A673 (cell line): ENCODE measurements around the gene GIN1. TPM values are rescaled to one million over a fixed set of nuclear protein-coding genes. Genes with fewer than 3 reads are reported as not detected.

Experiments used
- BruUV-seq: library from RNA; stranded (reverse); fragments of 400-500 nt; replicated peaks from 2 replicates; lab custom pipeline; 2021; lab: Mats Ljungman, UMichigan
- CTCF ChIA-PET: fragments of 300-600 bp; sonication (Branson Sonifier 250); formaldehyde crosslinking; loops from one replicate; lab custom pipeline; 2022; ENCODE audit warnings: antibody characterized with exemption; lab: Charles Lee
- POLR2A ChIA-PET: fragments of 300-600 bp; sonication (Branson Sonifier 250); formaldehyde crosslinking; loops from one replicate; lab custom pipeline; 2022; ENCODE audit warnings: antibody characterized with exemption; ENCODE audit not compliant: low non-redundant PET; lab: Charles Lee
- DNase-seq: peaks from one replicate; pipeline ENCODE4 v3.0.0-alpha.2; 2015; ENCODE audit warnings: low spot score
- H3K27ac ChIP-seq: fragments of 200-600 bp; sonication (generic); 2 replicates; pipeline ENCODE4 v1.5.1; 2016; ENCODE audit warnings: mixed run types, low read depth, mild to moderate bottlenecking, mixed read lengths, antibody characterized with exemption, low read length; ENCODE audit not compliant: poor library complexity, severe bottlenecking
- H3K27me3 ChIP-seq: fragments of 200-600 bp; sonication (generic); replicated peaks from 2 replicates; pipeline ENCODE4 v1.6.1; 2017; ENCODE audit warnings: mixed run types, low read depth, mild to moderate bottlenecking, mixed read lengths, antibody characterized with exemption, low read length; ENCODE audit not compliant: insufficient read depth, poor library complexity
- H3K36me3 ChIP-seq: fragments of 200-600 bp; sonication (generic); 2 replicates; pipeline ENCODE4 v1.6.1; 2016; ENCODE audit warnings: mixed run types, mild to moderate bottlenecking, mixed read lengths, antibody characterized with exemption, low read length; ENCODE audit not compliant: insufficient read depth, poor library complexity, severe bottlenecking
- H3K4me1 ChIP-seq: fragments of 200-600 bp; sonication (generic); 2 replicates; pipeline ENCODE4 v1.6.1; 2017; ENCODE audit warnings: mixed run types, mild to moderate bottlenecking, mixed read lengths, antibody characterized with exemption, low read length; ENCODE audit not compliant: insufficient read depth, poor library complexity, severe bottlenecking
- H3K4me3 ChIP-seq: fragments of 200-600 bp; sonication (generic); 2 replicates; pipeline ENCODE4 v1.5.1; 2016; ENCODE audit warnings: low read depth, mixed run types, mild to moderate bottlenecking, mixed read lengths, low read length; ENCODE audit not compliant: poor library complexity, severe bottlenecking
- H3K9me3 ChIP-seq: fragments of 200-600 bp; sonication (generic); 2 replicates; pipeline ENCODE4 v1.6.1; 2016; ENCODE audit warnings: mixed run types, low read depth, mild to moderate bottlenecking, mixed read lengths, antibody characterized with exemption, low read length; ENCODE audit not compliant: poor library complexity, severe bottlenecking
- EZH2 ChIP-seq: fragments of 200-600 bp; sonication (generic); IDR thresholded peaks from 2 replicates; pipeline ENCODE4 v1.6.1; 2017; ENCODE audit warnings: borderline replicate concordance, low read depth, mild to moderate bottlenecking, mixed read lengths, antibody characterized with exemption, low read length; ENCODE audit not compliant: poor library complexity, severe bottlenecking
- intact Hi-C: fragments of 100-400 bp; cut with micrococcal nuclease; formaldehyde crosslinking; loops from one replicate; pipeline ENCODE4 v1.10.0; 2022; ENCODE audit not compliant: unreplicated experiment
- total RNA-seq: library from RNA; stranded (reverse); gene quantifications from 2 replicates; pipeline ENCODE4 v1.2.3, GENCODE V29; 2021
- TF ChIP-seq, protein P1 (sequence below): fragments of 300-800, 200-600 bp; sonication (generic); conservative IDR thresholded peaks from 2 replicates; pipeline ENCODE4 v1.5.1; 2017; ENCODE audit warnings: low read depth, mild to moderate bottlenecking, antibody characterized with exemption, low read length, moderate library complexity, mixed read lengths

GIN1 gene
- total RNA-seq, 1 experiment from 2014 or later, result 12.5 TPM

DNA sequence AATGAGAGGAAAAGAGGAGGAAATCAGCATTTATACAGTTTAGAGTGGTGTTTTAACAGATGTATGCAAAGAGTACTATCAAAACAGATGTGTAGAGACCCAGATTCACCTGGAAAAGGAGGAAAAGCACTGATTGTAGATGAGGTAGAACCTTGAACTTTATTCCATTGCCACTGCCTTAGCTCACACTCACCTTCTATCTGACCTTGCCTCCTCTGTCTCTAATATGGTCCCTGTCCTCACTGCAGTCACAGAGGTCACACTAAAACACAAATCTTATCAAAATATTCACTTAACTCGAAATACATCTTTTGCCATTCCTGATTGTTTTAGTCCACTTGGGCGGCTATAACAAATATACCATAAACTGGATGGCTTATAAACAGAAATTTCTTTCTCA is 7.0 kb downstream of the GIN1 start:
- no peak for DNase-seq
- Histone ChIP-seq H3K4me3 (no peak overlapping the region), H3K27ac (no peak overlapping the region), H3K36me3 (no peaks in the 10 kb centered on the region), H3K4me1 (no peaks in the 10 kb centered on the region), H3K9me3 (no peaks in the 10 kb centered on the region), H3K27me3 (no peaks in the 10 kb centered on the region)
- CTCF ChIA-PET, result no interaction called here
- intact Hi-C loops, result no loop called here
- POLR2A ChIA-PET, result no interaction called here
- BruUV-seq, result no TSS peak
- no peak for TF ChIP-seq EZH2
- TF ChIP-seq, protein P1, sequence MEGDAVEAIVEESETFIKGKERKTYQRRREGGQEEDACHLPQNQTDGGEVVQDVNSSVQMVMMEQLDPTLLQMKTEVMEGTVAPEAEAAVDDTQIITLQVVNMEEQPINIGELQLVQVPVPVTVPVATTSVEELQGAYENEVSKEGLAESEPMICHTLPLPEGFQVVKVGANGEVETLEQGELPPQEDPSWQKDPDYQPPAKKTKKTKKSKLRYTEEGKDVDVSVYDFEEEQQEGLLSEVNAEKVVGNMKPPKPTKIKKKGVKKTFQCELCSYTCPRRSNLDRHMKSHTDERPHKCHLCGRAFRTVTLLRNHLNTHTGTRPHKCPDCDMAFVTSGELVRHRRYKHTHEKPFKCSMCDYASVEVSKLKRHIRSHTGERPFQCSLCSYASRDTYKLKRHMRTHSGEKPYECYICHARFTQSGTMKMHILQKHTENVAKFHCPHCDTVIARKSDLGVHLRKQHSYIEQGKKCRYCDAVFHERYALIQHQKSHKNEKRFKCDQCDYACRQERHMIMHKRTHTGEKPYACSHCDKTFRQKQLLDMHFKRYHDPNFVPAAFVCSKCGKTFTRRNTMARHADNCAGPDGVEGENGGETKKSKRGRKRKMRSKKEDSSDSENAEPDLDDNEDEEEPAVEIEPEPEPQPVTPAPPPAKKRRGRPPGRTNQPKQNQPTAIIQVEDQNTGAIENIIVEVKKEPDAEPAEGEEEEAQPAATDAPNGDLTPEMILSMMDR, result no peak

DNA sequence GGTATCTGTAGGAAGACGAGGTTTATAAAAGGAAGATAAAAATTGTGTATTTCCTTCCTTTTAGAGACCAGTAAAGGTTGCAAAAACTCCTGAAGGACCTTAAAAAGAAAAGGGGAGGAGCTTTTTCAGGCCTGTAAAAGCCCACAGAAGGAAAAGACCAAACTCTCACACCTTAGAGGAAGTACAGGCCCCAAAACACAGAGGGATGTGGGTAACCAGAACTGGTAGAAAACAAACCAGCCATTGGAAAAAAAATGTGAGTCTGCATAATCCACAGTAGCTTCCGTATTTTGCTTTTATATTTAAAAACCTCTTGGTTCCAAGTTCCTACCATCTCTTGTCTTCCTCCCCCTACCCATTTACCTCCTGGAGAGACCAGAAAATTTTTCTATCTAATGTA is 8.5 kb downstream of the GIN1 start:
- Histone ChIP-seq H3K36me3 (no peaks in the 10 kb centered on the region), H3K27ac (no peak overlapping the region), H3K4me3 (no peak overlapping the region), H3K27me3 (no peaks in the 10 kb centered on the region), H3K4me1 (no peaks in the 10 kb centered on the region), H3K9me3 (no peaks in the 10 kb centered on the region)
- ChIA-PET POLR2A (no interaction called here), CTCF (no interaction called here)
- no peak for DNase-seq
- TF ChIP-seq EZH2, result no peak
- TF ChIP-seq, protein P1, result no peak
- intact Hi-C loops, result no loop called here
- BruUV-seq, result no TSS peak

DNA sequence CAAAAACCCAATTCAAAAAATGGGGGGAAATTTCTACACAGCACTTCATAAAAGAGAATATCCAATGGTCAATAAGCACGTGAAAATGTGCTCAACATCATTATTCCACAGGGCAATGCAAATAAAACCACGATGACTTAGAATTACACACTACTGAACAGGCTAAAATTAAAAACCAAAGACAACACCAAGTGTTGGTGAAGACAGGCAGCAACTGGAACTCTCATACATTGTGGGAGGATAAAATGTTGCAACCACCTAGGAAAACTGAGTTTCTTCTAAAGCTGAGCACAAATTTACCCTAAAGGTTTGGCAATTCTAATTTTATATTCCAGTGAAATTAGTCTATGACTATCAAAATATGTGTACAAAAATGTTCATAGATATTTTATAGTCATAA is 9.5 kb downstream of the GIN1 start:
- Histone ChIP-seq H3K9me3 (no peaks in the 10 kb centered on the region), H3K4me3 (no peak overlapping the region), H3K4me1 (no peaks in the 10 kb centered on the region), H3K27me3 (no peaks in the 10 kb centered on the region), H3K27ac (no peak overlapping the region), H3K36me3 (no peaks in the 10 kb centered on the region)
- POLR2A ChIA-PET, result no interaction called here
- no peak for DNase-seq
- no peak for TF ChIP-seq EZH2
- TF ChIP-seq, protein P1, result no peak
- no TSS peak for BruUV-seq
- intact Hi-C loops, result no loop called here
- CTCF ChIA-PET, result no interaction called here
